DMS53 (cell line): Measurements from ENCODE around the gene EMP2.
"Not testable (repeated sequence)": the region's sequence is repeated elsewhere in the genome, so short reads cannot be mapped to it uniquely, and the experiment has no call there.

Experiments used
- DNase-seq: peaks from one replicate; lab custom pipeline; 2025; lab: John Stamatoyannopoulos, UW

EMP2 gene

DNA sequence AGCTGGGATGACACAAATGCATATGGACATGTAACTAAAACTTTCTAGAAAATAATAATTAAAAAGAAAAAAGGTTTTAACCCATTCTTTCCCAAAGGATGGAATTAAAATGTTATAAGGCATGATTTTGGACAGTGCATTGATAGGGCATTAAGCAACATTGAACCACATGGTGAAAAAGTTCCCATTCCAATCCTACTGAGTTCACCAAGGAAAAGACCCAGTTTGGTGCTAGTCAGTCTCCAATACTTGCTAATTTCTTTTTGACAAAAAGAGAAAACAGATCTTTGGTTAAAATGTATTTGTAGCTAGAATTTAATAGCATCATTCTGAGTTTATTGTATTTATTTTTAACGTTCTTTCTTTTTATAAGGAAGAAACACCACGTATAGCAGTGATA is 28.1 kb downstream of the EMP2 start:
- DNase-seq = no peak

DNA sequence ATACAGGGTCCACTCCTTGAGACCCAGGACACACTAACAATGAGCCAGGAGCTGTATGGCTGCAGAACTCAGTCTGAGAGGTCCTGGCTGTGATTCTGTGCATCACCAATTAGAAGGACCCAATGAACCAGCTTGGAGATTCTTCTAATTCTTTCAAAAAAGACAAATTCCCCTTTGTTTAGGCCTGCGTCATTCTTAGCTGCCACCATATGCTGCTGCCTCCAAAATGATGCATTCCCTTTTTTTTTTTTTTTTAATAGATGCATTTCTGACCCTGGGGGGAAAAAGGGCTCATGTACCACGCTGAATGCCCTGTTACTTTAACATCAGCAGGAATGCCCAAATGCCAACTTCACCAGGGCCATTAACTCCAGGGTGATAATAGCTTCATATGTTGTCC is 28.5 kb downstream of the EMP2 start:
- no peak for DNase-seq

DNA sequence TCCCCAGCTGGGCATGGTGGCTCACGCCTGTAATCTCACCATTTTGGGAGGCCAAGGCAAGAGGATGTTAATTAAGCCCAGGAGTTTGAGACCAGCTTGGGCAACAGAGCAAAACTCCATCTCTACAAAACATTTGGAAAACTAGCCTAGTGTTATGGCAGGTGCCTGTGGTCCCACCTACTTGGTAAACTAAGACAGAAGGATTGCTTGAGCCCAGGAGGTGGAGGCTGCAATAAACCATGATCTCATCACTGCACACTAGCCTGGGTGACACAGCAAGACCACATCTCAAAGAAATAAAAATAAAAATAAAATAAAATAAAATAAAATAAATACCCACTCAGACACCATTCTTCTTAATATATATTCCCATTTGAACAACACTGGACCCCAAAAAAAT is 32.0 kb downstream of the EMP2 start:
- no peak for DNase-seq

- DNase-seq = no peak
Measured at GRCh38 chr16:10547708-10548107, 32.7 kb downstream of the EMP2 start.

- DNase-seq = no peak
Measured at GRCh38 chr16:10543231-10543977, 37.0 kb downstream of the EMP2 start.

GRCh38 chr16:10541366-10541765 is 39.0 kb downstream of the EMP2 start:
- no peak for DNase-seq

- no peak for DNase-seq
Measured at GRCh38 chr16:10539793-10540192, 40.6 kb downstream of the EMP2 start.

DNA sequence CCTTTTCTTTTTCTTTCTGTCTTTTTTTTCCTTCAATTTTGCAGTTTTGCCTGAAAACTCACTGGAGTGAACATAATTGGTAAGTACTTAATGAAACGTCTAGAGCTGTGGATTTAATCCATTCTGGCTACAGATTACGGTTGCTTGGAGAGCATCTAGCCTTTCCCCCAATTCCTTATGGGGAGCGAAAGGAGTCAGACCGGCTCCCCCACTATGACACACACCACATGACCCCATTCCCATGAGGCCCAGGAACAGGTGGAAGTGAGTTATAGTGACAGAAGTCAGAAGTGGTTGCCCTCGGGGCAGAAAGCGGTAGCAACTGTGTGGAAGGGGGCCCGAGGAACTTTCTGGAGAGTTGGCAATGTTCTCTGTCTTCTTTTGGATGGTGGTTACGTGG is 41.2 kb downstream of the EMP2 start:
- DNase-seq = no peak

- DNase-seq = no peak
Measured at GRCh38 chr16:10538583-10538982, 41.8 kb downstream of the EMP2 start.

DNA sequence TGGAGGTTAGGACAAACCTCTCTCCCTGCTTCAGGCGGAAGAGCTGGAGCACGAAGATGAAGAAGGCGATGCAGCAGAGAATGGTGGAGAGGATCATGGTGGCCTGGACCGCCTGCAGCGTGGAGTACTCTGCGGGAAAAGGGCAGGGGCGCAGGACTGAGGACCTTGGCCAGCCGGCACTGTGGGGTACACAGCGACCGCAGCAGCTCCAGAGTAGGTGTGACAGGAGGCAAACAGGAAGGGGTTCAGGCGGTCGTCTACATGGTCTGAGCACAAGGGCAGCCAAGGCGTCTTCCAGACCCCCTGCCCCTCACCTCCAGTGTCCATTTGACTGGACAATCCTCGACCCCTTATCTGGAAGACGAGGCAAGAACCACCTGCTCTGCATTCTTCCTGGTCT is 42.5 kb downstream of the EMP2 start:
- DNase-seq = no peak

GRCh38 chr16:10536814-10537389 is 43.5 kb downstream of the EMP2 start:
- no peak for DNase-seq

- not testable (repeated sequence) for DNase-seq
Measured at GRCh38 chr16:10536328-10536727, 44.1 kb downstream of the EMP2 start.

DNA sequence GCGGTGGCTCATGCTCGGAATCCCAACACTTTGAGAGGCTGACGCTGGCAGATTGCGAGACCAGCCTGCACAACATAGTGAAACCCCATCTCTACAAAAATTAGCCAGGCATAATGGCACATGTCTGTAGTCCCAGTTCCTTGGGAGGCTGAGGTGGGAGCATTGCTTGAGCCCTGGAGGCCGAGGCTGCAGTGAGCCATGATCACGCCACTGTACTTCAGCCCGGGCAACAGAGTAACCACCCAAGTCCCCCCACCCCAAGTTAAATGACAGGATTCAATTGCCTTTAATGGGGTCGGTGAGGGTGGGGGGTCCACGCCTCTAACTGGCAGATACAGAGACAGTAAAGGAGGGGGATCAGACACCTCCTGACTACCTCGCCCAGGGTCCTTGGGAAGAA is 44.9 kb downstream of the EMP2 start:
- no peak for DNase-seq

- no peak for DNase-seq
Measured at GRCh38 chr16:10534748-10535147, 45.6 kb downstream of the EMP2 start.

DNA sequence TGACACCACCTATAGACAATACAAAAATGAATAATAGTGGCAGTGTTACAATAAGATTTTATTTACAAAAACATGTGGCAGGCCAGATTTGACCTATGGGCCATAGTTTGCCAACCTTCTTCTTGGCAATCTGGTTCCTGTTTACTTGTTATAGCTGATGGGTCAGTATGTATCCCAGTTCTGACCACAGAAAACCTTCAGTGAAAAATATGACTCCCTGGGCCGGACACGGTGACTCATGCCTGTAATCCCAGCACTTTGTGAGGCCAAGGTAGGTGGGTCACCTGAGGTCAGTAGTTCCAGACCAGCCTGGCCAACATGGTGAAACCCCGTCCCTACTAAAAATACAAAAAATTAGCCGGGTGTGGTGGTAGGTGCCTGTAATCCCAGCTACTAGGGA is 46.8 kb downstream of the EMP2 start:
- not testable (repeated sequence) for DNase-seq

GRCh38 chr16:10531582-10531981 is 48.8 kb downstream of the EMP2 start:
- DNase-seq = no peak

DNA sequence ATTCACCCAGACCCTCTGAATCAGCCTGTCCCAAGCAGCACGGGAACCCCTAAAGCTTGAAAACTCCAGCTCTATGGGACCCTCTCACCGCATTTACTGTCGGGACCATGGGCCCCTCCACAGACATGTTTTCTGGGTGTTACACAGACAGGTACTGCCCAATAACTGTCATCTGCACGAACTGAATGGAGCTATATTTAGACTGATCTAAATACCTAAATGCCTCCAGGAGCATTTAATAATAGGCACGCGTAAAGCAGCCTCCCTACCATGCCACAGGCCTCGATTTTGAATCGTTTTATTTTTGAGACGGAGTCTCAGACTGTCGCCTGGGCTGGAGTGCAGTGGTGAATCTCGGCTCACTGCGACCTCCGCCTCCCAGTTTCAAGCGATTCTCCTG is 49.7 kb downstream of the EMP2 start:
- DNase-seq = no peak

DNA sequence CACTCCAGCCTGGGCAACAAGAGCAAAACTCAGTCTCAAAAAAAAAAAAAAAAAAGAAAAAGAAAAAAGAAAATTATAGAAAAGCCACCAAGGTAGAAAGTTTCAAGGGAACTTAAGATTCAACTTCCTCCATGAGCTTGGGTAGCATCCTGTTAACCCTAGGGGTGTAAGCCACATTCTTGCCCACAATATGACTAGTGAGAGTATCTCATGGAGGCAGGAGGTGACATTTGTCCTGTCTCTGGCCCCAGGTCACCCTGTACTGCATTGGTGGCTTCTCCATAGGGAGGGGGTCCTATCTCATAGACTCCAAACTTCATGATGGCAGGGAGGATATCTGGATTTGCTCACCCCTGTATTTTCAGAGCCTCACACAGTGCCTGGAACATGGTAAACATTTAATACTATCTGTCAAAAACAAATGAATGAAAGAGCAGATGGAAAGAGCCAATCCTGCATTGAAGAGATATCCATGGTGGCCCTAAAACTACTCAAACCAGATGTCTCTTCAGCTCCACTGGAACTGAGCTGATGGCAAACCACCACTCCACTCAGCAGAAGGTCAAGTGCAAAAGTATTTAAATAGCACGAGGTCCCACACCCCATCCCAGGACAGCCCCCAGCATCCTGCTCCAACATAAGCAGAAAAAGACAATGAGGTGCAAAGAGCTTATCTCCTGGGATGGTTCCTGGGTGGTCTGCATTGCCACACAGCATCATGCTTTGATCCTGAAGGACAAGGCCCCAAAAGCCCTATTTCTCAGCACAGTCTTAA is 50.3 kb downstream of the EMP2 start:
- DNase-seq = no peak

- DNase-seq = no peak
Measured at GRCh38 chr16:10528635-10529034, 51.8 kb downstream of the EMP2 start.

DNA sequence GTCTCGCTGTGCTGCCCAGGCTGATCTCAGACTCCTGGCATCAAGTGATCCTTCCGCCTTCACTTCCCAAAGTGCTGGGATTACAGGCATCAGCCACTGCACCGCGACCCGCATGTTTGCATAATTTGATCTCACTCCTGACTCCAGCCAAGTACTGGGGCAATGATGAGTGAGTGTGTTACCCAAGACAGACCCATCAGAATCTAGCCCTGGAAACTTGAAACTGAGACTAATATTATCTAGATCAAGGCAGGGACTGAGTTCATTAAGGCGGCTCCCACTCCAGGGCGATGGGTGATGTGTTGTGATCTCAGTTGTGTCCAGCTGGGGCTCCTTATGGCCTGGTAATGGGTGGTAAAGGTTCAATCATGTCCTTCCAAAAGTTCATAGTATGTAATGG is 53.4 kb downstream of the EMP2 start:
- no peak for DNase-seq

GRCh38 chr16:10525214-10525825 is 55.1 kb downstream of the EMP2 start:
- no peak for DNase-seq

GRCh38 chr16:10522966-10523365 is 57.4 kb downstream of the EMP2 start:
- no peak for DNase-seq
